T47D (cell line): ENCODE measurements around the gene RDH5.

Source experiments
- DNase-seq, 2 experiments: peaks; one replicate each; pipeline versions ENCODE4 v3.0.0 to v3.0.0-alpha.2; 2011 to 2012; ENCODE audit warnings: low read depth in 1 of 2, low spot score in 1 of 2
- JUND ChIP-seq: IDR thresholded peaks from 2 replicates; pipeline ENCODE4 v1.6.1; 2012; ENCODE audit warnings: low read depth
- in situ Hi-C: cut with HindIII; loops from 2 replicates; pipeline ENCODE4 v1.10.0; 2016; ENCODE audit warnings: low sequenced_read_pairs, low pct_unique_long_range_greater_than_20kb

RDH5 gene

DNA sequence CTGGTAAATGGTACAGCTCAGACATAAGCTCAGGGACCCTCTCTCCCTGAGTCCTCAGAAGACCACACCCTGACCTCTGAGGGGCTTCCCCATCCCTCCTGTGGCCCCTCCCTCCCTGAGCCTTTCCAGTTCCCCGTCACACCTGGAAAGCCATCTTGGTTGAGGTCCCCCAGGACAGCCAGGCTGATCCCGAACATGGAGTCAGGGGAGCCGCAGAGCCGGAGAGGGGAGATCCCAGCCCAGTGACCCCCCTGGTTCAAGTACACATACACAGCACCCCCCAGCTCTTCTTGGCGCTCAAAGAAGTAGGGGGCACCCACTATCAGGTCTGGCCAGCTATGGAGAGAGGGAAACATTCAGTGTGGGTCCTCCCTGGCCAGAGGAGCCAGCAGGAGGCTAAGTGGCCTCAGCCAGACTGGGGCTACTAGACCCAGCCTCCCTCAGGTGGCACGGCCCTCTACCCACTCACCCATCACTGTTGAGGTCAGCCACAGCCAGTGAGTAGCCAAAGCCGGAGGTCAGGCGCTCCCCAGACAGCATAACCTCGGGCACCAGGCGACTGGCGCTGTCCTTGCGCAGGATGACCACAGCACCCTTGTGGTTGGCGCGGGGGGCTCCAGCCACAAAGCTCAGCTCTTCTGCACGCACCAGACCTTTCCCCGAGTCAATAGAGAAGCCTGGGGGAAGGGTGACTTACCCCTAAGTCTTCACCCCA, 21.8 kb upstream of the RDH5 start:
- no peak for DNase-seq
- no peak for TF ChIP-seq JUND
- in situ Hi-C loops: no loop called here

DNA sequence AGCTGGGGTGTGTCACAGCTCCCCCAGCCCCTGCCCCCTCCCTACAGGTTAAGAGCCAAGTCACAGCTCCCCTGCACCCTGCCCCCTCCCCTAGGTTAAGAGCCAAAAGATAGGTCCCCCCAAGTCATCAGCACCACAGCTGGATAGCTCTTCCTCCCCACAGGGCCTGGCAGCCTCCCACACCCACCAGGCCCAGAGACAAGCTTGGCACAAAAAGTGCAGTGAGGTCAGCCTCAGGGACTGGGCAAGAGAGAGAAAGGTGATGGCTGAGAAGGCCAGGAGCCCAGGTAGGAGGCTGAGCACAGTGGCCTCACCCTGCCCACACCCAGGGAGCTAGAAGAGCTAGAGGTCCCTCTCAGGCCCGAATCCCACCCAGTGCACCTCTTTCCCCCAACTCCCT, 21.2 kb upstream of the RDH5 start:
- in situ Hi-C loops: no loop called here
- TF ChIP-seq JUND: no peak

DNA sequence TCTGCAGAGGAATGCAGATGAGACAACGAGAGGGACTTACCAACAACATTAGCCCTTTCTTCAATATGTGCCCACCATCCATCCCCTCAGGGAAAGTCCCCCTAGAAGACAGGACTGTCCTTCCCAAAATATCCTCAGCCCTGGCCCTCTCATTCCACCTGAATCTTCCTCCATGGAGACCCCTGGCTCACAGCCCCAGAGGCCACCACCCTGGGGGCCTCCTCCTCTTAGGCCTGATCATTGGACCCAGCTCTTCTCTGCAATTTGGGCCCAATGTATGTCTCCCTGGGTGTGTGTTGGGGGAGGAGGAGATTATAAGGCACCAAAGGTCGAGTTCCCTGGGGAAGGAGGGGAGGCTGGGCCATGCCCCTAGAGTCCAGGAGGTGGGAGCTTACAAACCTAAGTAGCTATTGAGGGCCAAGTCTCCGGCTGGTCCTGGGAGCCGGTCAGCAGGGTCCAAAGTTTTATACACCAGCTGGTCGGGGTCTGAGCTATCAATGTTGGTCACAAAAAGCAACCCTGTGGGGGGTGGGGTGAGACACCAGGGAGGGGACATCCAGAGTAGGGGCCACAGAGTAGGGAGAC, 20.6 kb upstream of the RDH5 start:
- in situ Hi-C loops: no loop called here
- TF ChIP-seq JUND: no peak

More for the DNA sequence above, 21.2 kb upstream of the RDH5 start:
- no peak for DNase-seq

DNA sequence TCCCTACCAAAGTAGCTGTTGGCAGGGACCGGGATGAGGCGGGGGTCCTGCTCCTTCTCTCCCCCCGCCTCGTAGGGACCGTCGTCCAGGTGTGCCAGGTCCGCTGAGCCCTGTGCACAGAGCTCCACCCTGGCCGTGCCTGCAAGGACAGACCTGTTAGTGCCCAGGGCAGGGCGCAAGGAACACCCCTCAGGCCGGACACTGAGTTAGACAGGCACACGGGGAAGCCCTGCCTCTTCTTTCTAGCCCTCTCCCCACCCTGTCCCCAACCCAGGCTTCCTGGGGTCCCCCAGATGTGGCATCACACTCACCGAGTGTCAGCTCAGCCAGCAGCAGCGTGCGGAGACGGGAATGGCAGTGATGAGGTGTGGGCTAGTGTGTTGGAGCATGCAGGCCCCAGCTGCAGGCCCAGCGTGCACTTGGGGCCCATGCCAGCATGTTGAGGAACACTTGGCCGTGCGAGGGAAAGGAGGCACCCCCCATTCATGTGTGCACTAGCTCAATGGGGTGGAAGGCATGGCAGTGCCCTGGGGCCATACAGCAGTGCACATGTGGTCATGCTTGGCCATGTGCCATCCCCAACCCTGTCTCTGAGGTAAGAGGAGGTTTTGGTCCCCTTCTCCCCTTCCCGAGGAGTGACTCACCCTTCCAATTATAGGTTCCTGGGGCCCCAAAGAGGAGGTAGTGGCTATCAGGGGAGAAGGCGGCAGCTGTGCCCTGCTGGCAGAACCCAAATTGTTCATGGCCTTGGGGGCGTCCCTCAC, 19.8 kb upstream of the RDH5 start:
- no peak for DNase-seq
- in situ Hi-C loops: no loop called here

More for the DNA sequence above, 20.6 kb upstream of the RDH5 start:
- DNase-seq: no peak

DNA sequence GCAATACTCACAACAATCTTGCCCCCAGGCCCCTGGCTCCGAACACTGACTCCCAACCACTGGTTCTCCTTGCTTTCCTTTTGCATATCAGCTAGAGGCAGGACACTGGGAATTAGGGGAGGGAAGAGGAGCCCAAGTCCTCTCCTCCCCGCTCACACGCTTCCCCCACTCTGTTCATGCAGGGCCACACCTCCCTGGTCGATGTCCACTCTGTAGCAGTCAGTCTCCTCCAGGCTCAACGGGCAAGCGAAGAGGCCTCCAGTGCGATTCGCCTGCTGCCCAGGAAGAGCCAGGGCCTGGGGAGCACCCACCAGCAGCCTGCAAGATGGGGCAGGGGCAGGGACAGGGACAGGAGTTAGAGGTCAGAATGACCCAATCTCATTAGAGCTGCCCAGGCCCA, 17.3 kb upstream of the RDH5 start:
- in situ Hi-C loops: no loop called here
- no peak for DNase-seq
- no peak for TF ChIP-seq JUND

More for the DNA sequence above, 19.8 kb upstream of the RDH5 start:
- no peak for TF ChIP-seq JUND

DNA sequence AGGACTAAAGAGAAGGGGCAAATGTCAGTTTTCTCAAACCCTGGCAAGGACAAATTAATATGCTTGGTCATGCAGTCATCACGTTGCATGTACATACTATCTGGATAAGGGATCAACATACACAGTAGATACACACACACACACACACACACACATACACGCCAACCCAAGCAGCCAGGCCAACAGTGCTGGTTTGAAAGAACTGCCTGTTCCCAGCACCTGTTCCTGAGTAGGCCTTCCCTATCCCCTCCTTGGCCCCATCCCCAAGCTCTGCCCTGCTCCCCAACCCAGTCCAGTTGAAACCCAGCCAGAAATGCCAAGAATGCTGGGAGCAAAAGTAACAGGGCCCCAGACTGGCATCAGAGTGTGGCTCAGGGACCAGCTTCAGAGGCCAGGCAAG, 16.9 kb upstream of the RDH5 start:
- no peak for DNase-seq
- TF ChIP-seq JUND: no peak
- in situ Hi-C loops: no loop called here

DNA sequence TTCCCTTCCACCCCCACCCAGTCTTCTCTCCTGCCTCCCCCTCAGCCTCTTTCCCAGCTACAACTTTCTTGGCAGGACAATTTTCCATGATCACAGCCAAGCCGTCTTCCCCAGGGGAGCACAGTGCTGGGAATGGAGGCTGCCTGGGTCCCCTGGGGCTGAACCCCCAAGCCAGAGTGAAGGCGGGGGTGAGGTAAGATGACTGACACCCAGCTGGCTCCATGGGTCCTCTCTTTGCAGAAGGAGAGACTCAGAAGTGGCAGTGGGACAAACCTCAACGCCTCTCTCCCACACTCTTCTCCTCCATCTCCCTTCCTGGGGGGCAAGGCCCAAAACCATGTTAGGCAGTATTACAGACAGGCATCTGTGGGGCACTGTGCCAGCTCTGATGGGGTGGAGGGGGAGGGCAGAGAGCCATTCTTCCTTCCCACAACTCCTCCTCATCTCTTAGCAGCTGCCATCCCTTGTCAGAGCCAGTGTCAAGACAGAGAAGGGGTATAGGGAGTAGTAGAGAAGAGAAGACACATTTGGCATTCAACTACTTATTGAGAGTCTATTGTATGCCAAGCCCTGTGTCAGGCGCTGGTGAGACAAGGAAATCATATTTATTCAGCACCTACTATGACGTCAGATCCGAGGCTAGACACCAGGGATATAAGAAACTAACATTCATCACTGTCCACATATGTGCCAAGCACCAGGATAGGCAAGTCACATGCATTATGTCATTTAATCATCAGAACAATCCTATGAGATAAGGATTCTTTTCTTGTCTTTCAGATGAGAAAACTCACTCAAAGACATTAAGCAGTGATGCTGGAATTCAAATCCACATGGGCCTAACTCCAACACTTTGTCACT, 16.1 kb upstream of the RDH5 start:
- DNase-seq: no peak
- in situ Hi-C loops: no loop called here
- TF ChIP-seq JUND: no peak

DNA sequence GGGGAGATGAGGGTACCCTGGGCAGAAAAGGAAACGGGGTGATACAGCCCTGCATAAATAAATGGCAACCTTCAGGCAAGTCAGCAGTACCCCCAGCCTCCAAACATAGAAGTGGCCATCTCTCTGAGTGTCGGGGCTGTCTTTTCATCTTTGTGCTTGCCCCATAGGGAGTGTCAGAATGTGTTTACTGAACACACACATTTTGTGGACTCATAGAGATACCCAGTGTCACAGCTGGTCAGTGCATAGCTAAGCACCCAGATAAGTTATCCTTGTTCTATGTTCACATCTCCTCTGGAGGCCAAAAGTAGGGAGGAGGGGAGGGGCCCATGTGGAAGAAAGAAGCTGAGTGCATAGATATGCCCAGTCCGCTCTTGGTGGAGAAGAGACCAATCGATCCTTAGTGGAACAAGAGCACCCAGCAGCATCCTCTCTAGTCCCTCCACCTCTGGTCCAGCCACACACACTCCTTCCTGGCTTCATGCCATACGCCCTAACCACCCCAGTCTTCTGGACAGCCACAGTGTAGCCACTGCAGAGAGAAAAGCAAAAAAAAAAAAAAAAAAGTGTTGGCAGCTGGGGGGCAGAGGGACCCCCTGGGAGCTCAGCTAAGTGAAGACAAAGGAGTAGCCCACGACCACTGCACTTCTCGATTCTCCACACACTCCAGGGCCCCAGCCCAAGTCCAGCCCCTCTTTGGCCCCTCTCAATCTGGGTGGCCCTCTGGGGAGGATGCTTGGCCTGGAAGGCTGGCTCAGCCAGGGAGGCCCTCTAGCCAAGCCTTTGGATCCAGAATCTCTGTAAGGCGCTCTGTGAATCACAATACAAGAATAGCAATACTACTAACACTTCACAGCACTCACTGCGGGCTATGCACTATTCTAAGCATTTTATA, 15.1 kb upstream of the RDH5 start:
- in situ Hi-C loops: no loop called here
- no peak for DNase-seq
- no peak for TF ChIP-seq JUND

DNA sequence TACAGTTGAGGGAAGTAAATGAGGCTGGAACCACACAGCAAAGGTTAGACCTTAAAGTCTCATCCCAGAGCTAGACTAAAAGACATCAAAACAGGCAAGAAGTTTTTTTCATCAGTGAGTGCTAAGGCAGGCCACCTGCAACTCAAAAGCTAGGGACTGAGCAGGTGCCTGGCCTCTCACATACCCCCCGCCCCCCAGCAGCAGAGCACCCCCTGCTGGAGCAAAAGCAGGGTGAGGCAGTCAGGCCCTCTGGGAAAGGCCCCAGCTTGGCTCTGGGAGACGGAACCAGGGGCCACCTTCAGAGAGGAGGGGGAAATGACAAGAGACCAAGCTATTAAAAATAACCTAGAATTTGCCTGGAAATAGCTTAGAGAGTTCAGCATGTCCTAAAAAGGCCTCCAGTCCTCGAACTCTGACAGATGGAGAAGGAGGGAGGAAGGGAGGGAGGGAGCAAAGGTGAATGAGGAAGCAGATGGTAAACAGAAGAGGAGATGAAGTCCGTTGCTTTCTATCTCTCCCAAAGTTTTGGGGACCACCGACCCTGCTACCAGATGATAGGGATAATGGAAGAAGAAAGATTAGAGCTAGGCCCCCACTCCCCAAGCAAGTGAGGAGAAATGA, 14.3 kb upstream of the RDH5 start:
- DNase-seq: no peak
- in situ Hi-C loops: no loop called here
- TF ChIP-seq JUND: no peak

DNA sequence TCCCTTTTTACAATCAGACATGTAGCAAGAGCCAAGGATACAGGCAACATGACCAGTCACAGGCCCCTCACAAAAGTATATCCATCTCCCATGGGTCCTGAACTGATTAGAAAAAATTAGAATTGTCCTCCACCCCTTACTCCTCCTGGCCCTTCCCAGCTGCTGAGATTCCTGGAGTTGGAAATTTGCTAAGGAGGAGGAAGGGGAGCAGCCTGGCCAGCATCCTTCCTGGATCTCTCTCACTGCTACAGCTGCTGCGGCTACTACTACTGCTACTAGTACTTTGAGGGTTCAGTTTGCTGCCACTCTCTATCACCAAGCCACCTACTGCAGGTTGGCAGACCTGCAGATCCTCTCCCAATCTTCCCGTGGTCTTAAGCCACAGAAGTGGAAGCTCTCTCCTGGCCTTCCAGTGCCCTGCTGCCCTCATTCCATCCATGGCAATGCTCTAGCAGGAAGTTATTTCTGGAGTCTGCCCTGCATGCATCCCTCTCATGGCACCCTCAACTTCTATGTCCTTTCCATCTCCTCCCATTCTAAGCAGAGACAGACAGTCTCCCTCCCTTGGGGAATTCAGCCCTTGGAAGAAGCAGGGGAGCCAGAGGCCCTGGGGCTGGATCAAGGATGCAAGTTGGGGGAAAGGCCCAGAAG, 13.5 kb upstream of the RDH5 start:
- no peak for TF ChIP-seq JUND
- in situ Hi-C loops: no loop called here
- no peak for DNase-seq

DNA sequence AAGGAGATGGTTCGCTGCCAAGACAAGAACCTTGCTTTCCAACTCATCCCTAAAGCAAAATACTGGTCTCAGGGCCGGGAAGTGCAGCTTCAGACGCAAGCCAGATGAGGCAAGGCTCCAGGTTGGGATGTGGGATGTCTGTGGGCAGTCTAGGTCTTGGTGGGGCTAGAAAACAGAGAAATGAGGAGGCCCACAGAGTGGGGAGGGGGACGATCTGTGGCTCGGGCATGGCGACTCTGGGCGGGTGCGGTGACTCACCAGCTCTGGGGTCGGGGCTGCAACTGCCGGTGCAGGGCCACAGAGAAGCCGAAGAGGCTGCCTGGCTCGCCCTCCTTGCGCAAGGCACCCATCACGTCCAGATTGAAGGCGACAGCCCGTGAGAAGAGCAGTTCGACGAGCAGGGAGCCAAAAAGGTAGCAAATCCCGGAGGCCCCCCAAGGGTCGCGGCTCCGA, 12.9 kb upstream of the RDH5 start:
- no peak for TF ChIP-seq JUND
- DNase-seq: no peak
- in situ Hi-C loops: no loop called here
